Esophagus squamous epithelium (tissue), 4 donors: ENCODE results near the gene CPN2.

Experiments
- POLR2A ChIP-seq, 4 donors: fragments of 450-650 bp; IDR thresholded peaks; one replicate each; pipeline ENCODE4 v1.6.1; 2017; ENCODE audit warnings: antibody characterized with exemption in 4 of 4, mild to moderate bottlenecking in 4 of 4, moderate library complexity in 3 of 4
- TF ChIP-seq, protein P1 (sequence below), 6 experiments: fragments of 450-650 bp in 4 of 6; fragments of 200-600 bp in 2 of 6; sonication (generic) in 2 of 6; IDR thresholded peaks; one replicate each; pipeline ENCODE4 v1.5.1; 2016 to 2019; ENCODE audit warnings: antibody characterized with exemption in 6 of 6, mild to moderate bottlenecking in 4 of 6, moderate library complexity in 4 of 6

DNA sequence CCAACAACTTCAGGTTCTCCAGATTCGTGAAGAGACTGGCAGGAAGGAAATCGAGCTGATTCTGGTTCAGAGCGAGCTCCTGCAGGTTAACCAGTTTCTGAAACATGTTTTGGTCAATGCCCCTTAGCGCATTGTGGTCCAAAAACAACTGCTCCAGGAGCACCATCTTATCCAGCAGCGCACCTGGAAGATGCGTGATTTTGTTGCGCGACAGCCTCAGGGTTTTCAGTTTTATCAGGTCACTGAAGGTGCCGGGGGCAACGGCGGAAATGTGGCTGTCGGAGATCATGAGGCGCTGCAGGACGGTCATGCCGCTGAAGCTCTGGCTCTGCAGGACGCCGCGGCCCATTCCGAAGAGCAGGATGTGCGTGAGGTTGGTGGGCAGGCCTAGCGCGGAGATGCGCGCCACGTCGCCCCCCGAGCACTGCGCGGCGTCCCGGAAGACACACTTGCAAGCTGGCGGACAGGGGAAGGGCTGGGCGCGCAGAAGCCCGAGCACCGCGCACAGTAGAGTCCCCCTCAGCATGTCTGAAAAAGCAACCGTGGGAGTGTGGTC lies 46.7 kb upstream of the CPN2 start:
- TF ChIP-seq, protein P1, sequence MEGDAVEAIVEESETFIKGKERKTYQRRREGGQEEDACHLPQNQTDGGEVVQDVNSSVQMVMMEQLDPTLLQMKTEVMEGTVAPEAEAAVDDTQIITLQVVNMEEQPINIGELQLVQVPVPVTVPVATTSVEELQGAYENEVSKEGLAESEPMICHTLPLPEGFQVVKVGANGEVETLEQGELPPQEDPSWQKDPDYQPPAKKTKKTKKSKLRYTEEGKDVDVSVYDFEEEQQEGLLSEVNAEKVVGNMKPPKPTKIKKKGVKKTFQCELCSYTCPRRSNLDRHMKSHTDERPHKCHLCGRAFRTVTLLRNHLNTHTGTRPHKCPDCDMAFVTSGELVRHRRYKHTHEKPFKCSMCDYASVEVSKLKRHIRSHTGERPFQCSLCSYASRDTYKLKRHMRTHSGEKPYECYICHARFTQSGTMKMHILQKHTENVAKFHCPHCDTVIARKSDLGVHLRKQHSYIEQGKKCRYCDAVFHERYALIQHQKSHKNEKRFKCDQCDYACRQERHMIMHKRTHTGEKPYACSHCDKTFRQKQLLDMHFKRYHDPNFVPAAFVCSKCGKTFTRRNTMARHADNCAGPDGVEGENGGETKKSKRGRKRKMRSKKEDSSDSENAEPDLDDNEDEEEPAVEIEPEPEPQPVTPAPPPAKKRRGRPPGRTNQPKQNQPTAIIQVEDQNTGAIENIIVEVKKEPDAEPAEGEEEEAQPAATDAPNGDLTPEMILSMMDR (IDR thresholded peaks at IDR 0.05) = no peak
- TF ChIP-seq POLR2A (IDR thresholded peaks at IDR 0.05) = no peak
